ENCODE data around the gene STRAP.
"Not testable (repeated sequence)": the region's sequence is repeated elsewhere in the genome, so short reads cannot be mapped to it uniquely, and the experiment has no call there.

STRAP gene

GRCh38 chr12:15928870-15929571 is 46.8 kb downstream of the STRAP start:
- no peak for DNase-seq

- DNase-seq = no peak
Observed at GRCh38 chr12:15931590-15932053, 49.4 kb downstream of the STRAP start.

GRCh38 chr12:15932327-15932726 is 50.1 kb downstream of the STRAP start:
- no peak for DNase-seq

- no peak for DNase-seq
Observed at GRCh38 chr12:15932971-15933370, 50.8 kb downstream of the STRAP start.

GRCh38 chr12:15933751-15934150 is 51.6 kb downstream of the STRAP start:
- no peak for DNase-seq

- DNase-seq = no peak
Observed at GRCh38 chr12:15936751-15937150, 54.6 kb downstream of the STRAP start.

GRCh38 chr12:15937902-15938301 is 55.7 kb downstream of the STRAP start:
- DNase-seq = no peak

- no peak for DNase-seq
Observed at GRCh38 chr12:15939111-15939510, 56.9 kb downstream of the STRAP start.

- DNase-seq = no peak
Observed at GRCh38 chr12:15942475-15942874, 60.3 kb downstream of the STRAP start.

GRCh38 chr12:15943519-15943918 is 61.3 kb downstream of the STRAP start:
- DNase-seq = not testable (repeated sequence)

GRCh38 chr12:15948461-15948860 is 66.3 kb downstream of the STRAP start:
- not testable (repeated sequence) for DNase-seq

Measured in CD4-positive, alpha-beta T cell treated with Interleukin-6 for 4 hours (primary cell).